HEK293T (cell line): ENCODE measurements around the gene EEF1A1.

ENCODE experiments used
- CTCF ChIA-PET: fragments of 350-600 bp; formaldehyde crosslinking; extraction: SDS; loops from one replicate; lab custom pipeline; 2021; ENCODE audit warnings: antibody characterized with exemption, inconsistent platforms; lab: Yijun Ruan, JAX
- POLR2A ChIA-PET: fragments of 350-600 bp; formaldehyde crosslinking; extraction: SDS; loops from one replicate; lab custom pipeline; 2020; ENCODE audit warnings: antibody characterized with exemption, inconsistent platforms; lab: Yijun Ruan, JAX
- DNase-seq: peaks from one replicate; pipeline ENCODE4 v3.0.0; 2012; ENCODE audit warnings: mixed read lengths; ENCODE audit errors: extremely low spot score
- ARNT ChIP-seq: fragments of 450-650 bp; IDR thresholded peaks from 2 replicates; pipeline ENCODE4 v1.6.1; 2017; ENCODE audit warnings: mild to moderate bottlenecking
- BHLHE40 ChIP-seq: fragments of 450-650 bp; IDR thresholded peaks from 2 replicates; pipeline ENCODE4 v1.6.1; 2016; ENCODE audit warnings: mild to moderate bottlenecking, moderate library complexity, borderline replicate concordance
- CTBP1 ChIP-seq: fragments of 450-650 bp; IDR thresholded peaks from 2 replicates; pipeline ENCODE4 v1.6.1; 2016; ENCODE audit warnings: borderline replicate concordance
- ELF4 ChIP-seq: fragments of 450-650 bp; IDR thresholded peaks from 2 replicates; pipeline ENCODE4 v1.6.1; 2017; ENCODE audit warnings: antibody characterized with exemption
- FOXA1 ChIP-seq: fragments of 450-650 bp; IDR thresholded peaks from 2 replicates; pipeline ENCODE4 v1.6.1; 2016; ENCODE audit warnings: mild to moderate bottlenecking
- FOXK2 ChIP-seq: fragments of 450-650 bp; IDR thresholded peaks from 2 replicates; pipeline ENCODE4 v1.6.1; 2016; ENCODE audit warnings: mild to moderate bottlenecking
- FOXM1 ChIP-seq: fragments of 450-650 bp; IDR thresholded peaks from 2 replicates; pipeline ENCODE4 v1.6.1; 2017; ENCODE audit warnings: mild to moderate bottlenecking, borderline replicate concordance
- HDGF ChIP-seq: fragments of 450-650 bp; IDR thresholded peaks from 2 replicates; pipeline ENCODE4 v1.6.1; 2017; ENCODE audit warnings: antibody characterized with exemption, borderline replicate concordance
- L3MBTL2 ChIP-seq: fragments of 450-650 bp; conservative IDR thresholded peaks from 2 replicates; pipeline ENCODE4 v1.6.1; 2016; ENCODE audit warnings: mild to moderate bottlenecking
- LEF1 ChIP-seq: fragments of 450-650 bp; IDR thresholded peaks from 2 replicates; pipeline ENCODE4 v1.6.1; 2017; ENCODE audit warnings: mild to moderate bottlenecking, borderline replicate concordance
- NFRKB ChIP-seq: fragments of 450-650 bp; IDR thresholded peaks from 2 replicates; pipeline ENCODE4 v1.6.1; 2016; ENCODE audit warnings: mild to moderate bottlenecking, moderate library complexity
- PKNOX1 ChIP-seq: fragments of 450-650 bp; IDR thresholded peaks from 2 replicates; pipeline ENCODE4 v1.6.1; 2016
- SP1 ChIP-seq: fragments of 450-650 bp; IDR thresholded peaks from 2 replicates; pipeline ENCODE4 v1.6.1; 2017
- SUZ12 ChIP-seq: fragments of 450-650 bp; IDR thresholded peaks from 2 replicates; pipeline ENCODE4 v1.6.1; 2016; ENCODE audit warnings: mild to moderate bottlenecking
- TARDBP ChIP-seq: fragments of 450-650 bp; IDR thresholded peaks from 2 replicates; pipeline ENCODE4 v1.6.1; 2016
- ZNF384 ChIP-seq: fragments of 450-650 bp; IDR thresholded peaks from 2 replicates; pipeline ENCODE4 v1.6.1; 2016

Gene EEF1A1

GRCh38 chr6:73481969-73482368 is 38.9 kb downstream of the EEF1A1 start:
- ChIA-PET CTCF (no interaction called here), POLR2A (interaction anchor here (1.0 kb wide), 1 partner anchor 20 kb away, joined by 3 read pairs; the partner anchor contains the start of gene MTO1)
- no peak for TF ChIP-seq FOXK2
- no peak for TF ChIP-seq ELF4
- no peak for TF ChIP-seq SP1
- TF ChIP-seq LEF1: no peak
- no peak for TF ChIP-seq ZNF384
- TF ChIP-seq ARNT: no peak
- no peak for TF ChIP-seq CTBP1
- no peak for TF ChIP-seq PKNOX1
- TF ChIP-seq NFRKB: no peak
- no peak for TF ChIP-seq HDGF
- DNase-seq: no peak

- TF ChIP-seq FOXK2 (no peak), CTBP1 (no peak), FOXM1 (no peak), NFRKB (no peak), HDGF (no peak), LEF1 (no peak), ZNF384 (no peak), SP1 (no peak), PKNOX1 (no peak), ELF4 (no peak), FOXA1 (no peak), SUZ12 (no peak), TARDBP (no peak), BHLHE40 (no peak), ARNT (no peak)
- ChIA-PET CTCF (no interaction called here), POLR2A (interaction anchor here (1.0 kb wide), 1 partner anchor 29 kb away, joined by 3 read pairs; no protein-coding TSS in a partner anchor)
These were observed 43.4 kb downstream of the EEF1A1 start for GRCh38 chr6:73477407-73477806.

GRCh38 chr6:73476723-73477122 is 44.1 kb downstream of the EEF1A1 start:
- CTCF ChIA-PET: no interaction called here
- POLR2A ChIA-PET: interaction anchor here (1.4 kb wide), 1 partner anchor 15 kb away, joined by 5 read pairs; the partner anchor contains the start of gene MTO1
- TF ChIP-seq PKNOX1 (no peak), NFRKB (no peak), TARDBP (no peak), ELF4 (no peak), ZNF384 (no peak), LEF1 (no peak), L3MBTL2 (no peak), SP1 (no peak), FOXA1 (no peak), HDGF (no peak), SUZ12 (no peak), BHLHE40 (no peak), CTBP1 (no peak), FOXK2 (no peak), FOXM1 (no peak), ARNT (no peak)
- no peak for DNase-seq

More at GRCh38 chr6:73477407-73477806, 43.4 kb downstream of the EEF1A1 start:
- no peak for DNase-seq

- DNase-seq: no peak
- POLR2A ChIA-PET: interaction anchor here (1.3 kb wide), 1 partner anchor 10 kb away, joined by 14 read pairs; the partner anchor contains the start of gene MTO1
- TF ChIP-seq SUZ12: no peak
- no peak for TF ChIP-seq ZNF384
- no peak for TF ChIP-seq FOXA1
- TF ChIP-seq NFRKB: no peak
- TF ChIP-seq FOXK2: no peak
- no peak for TF ChIP-seq PKNOX1
- TF ChIP-seq BHLHE40: no peak
- no peak for TF ChIP-seq HDGF
- no peak for TF ChIP-seq LEF1
- TF ChIP-seq TARDBP: no peak
- no peak for TF ChIP-seq SP1
- CTCF ChIA-PET: no interaction called here
These were observed 49.0 kb downstream of the EEF1A1 start for GRCh38 chr6:73471686-73472290.
